K562 (cell line): ENCODE data around the gene TADA1. TPM values are rescaled to one million over a fixed set of nuclear protein-coding genes. Genes with fewer than 3 reads are reported as not detected.

Source experiments
- ATAC-seq: fragments of 200-7000 bp; cut with Tn5 transposase; 3 replicates; pipeline ENCODE4 v1.9.1; 2020; ENCODE audit warnings: moderate library complexity
- BruUV-seq: library from RNA; stranded (reverse); fragments of 400-500 nt; replicated peaks from 2 replicates; lab custom pipeline; 2021; lab: Mats Ljungman, UMichigan
- CTCF ChIA-PET: fragments of 300-600 bp; formaldehyde crosslinking; extraction: SDS; loops from one replicate; lab custom pipeline; 2021; ENCODE audit warnings: low intra/inter-chr PET ratio; lab: Yijun Ruan, JAX
- POLR2A ChIA-PET: fragments of 300-600, 350-650 bp; sonication (Branson Sonifier 250); formaldehyde crosslinking; extraction: SDS; loops from one replicate; lab custom pipeline; 2021; ENCODE audit warnings: antibody characterized with exemption, inconsistent platforms; lab: Yijun Ruan, JAX
- DNase-seq, 4 experiments: peaks; one replicate each; pipeline versions ENCODE4 v3.0.0 to v3.0.0-alpha.2; 2011 to 2018; ENCODE audit warnings: low spot score in 3 of 4, mixed read lengths in 3 of 4; ENCODE audit errors: extremely low read depth in 1 of 4
- FAIRE-seq: peaks from 2 replicates; lab custom pipeline; 2011; peaks lifted over from hg19 to GRCh38; lab: Jason Lieb, UNC
- H2AFZ ChIP-seq: 2 replicates; pipeline ENCODE4 v1.6.0; 2011; ENCODE audit warnings: low read depth, low read length, control low read depth, inconsistent platforms
- H3K27ac ChIP-seq: fragments of 200-600 bp; 3 replicates; pipeline ENCODE4 v1.8.0; 2011; ENCODE audit warnings: low read depth, mild to moderate bottlenecking, control low read depth, inconsistent platforms, low read length, moderate library complexity, mixed read lengths; ENCODE audit errors: extremely low read depth
- H3K27me3 ChIP-seq, 2 experiments: fragments of 300-600 bp in 1 of 2; 2 replicates in 1 of 2; 3 replicates in 1 of 2; pipeline versions ENCODE4 v1.6.0 to v1.8.0; 2011; ENCODE audit warnings: inconsistent platforms in 2 of 2, low read length in 2 of 2, mild to moderate bottlenecking in 1 of 2, mixed read lengths in 1 of 2, moderate library complexity in 1 of 2; ENCODE audit not compliant: control insufficient read depth in 2 of 2, insufficient read depth in 2 of 2
- H3K36me3 ChIP-seq: fragments of 300-600 bp; 3 replicates; pipeline ENCODE4 v1.8.0; 2011; ENCODE audit warnings: mild to moderate bottlenecking, low read length, inconsistent platforms; ENCODE audit not compliant: control insufficient read depth, insufficient read depth
- H3K4me1 ChIP-seq, 2 experiments: fragments of 200-600 bp in 1 of 2; replicated peaks in 1 of 2; 2 replicates in 1 of 2; 3 replicates in 1 of 2; pipeline versions ENCODE4 v1.5.1 to v1.8.0; 2011; ENCODE audit warnings: inconsistent platforms in 2 of 2, low read length in 2 of 2, mild to moderate bottlenecking in 1 of 2, mixed read lengths in 1 of 2, moderate library complexity in 1 of 2; ENCODE audit not compliant: control insufficient read depth in 2 of 2, insufficient read depth in 2 of 2
- H3K4me2 ChIP-seq: 2 replicates; pipeline ENCODE4 v1.6.1; 2011; ENCODE audit warnings: low read length, control low read depth, inconsistent platforms, mixed read lengths; ENCODE audit not compliant: insufficient read depth
- H3K4me3 ChIP-seq: fragments of 200-600 bp; sonication (generic), shearing (Covaris generic); 2 replicates; pipeline ENCODE4 v1.5.1; 2016; ENCODE audit warnings: control low read depth, inconsistent platforms
- H3K79me2 ChIP-seq: fragments of 200-600 bp; 3 replicates; pipeline ENCODE4 v1.8.0; 2011; ENCODE audit warnings: low read length, inconsistent platforms; ENCODE audit not compliant: control insufficient read depth, insufficient read depth
- H3K9ac ChIP-seq, 2 experiments: 2 replicates each; pipeline versions ENCODE4 v1.6.0 to v1.6.1; 2011; ENCODE audit warnings: low read depth in 2 of 2, low read length in 2 of 2, control low read depth in 1 of 2, inconsistent platforms in 1 of 2, mild to moderate bottlenecking in 1 of 2, mixed read lengths in 1 of 2; ENCODE audit not compliant: insufficient read depth in 1 of 2
- H3K9me1 ChIP-seq: one replicate; pipeline ENCODE4 v1.6.0; 2011; ENCODE audit warnings: inconsistent platforms, mild to moderate bottlenecking, low read length, moderate library complexity; ENCODE audit not compliant: control insufficient read depth, insufficient read depth
- H3K9me3 ChIP-seq: replicated peaks from 2 replicates; pipeline ENCODE4 v1.5.1; 2011; ENCODE audit warnings: low read depth, low read length, inconsistent platforms; ENCODE audit not compliant: control insufficient read depth, insufficient read depth
- H4K20me1 ChIP-seq: replicated peaks from 2 replicates; pipeline ENCODE4 v1.6.1; 2011; ENCODE audit warnings: low read length, inconsistent platforms, mixed read lengths; ENCODE audit not compliant: control insufficient read depth, insufficient read depth
- ARID1B ChIP-seq: fragments of 450-650 bp; IDR thresholded peaks from 2 replicates; pipeline ENCODE4 v1.6.1; 2016; ENCODE audit warnings: antibody characterized with exemption, mild to moderate bottlenecking, inconsistent platforms
- BCOR ChIP-seq: fragments of 450-650 bp; IDR thresholded peaks from 2 replicates; pipeline ENCODE4 v1.6.1; 2016
- BDP1 ChIP-seq: IDR thresholded peaks from 3 replicates; pipeline ENCODE4 v1.6.1; 2011; ENCODE audit not compliant: insufficient read length, insufficient read depth
- CEBPB ChIP-seq: fragments of 450-650 bp; IDR thresholded peaks from 2 replicates; pipeline ENCODE4 v1.6.1; 2016; ENCODE audit warnings: missing genetic modification characterization, missing compliant biosample characterization
- CEBPG ChIP-seq, 3 experiments: fragments of 200-800 bp in 1 of 3; sonication (Bioruptor generic) in 1 of 3; sonication (generic) in 1 of 3; formaldehyde crosslinking in 1 of 3; IDR thresholded peaks in 2 of 3; conservative IDR thresholded peaks in 1 of 3; 2 replicates each; pipeline versions ENCODE4 v1.6.1 to v1.8.0; 2016 to 2022; ENCODE audit warnings: missing compliant biosample characterization in 2 of 3, missing genetic modification characterization in 2 of 3, mild to moderate bottlenecking in 1 of 3, missing genetic modification reagents in 1 of 3
- CEBPZ ChIP-seq: fragments of 150-350 bp; IDR thresholded peaks from 2 replicates; pipeline ENCODE4 v1.6.1; 2014; ENCODE audit warnings: low read depth, mild to moderate bottlenecking, low read length, borderline replicate concordance
- FOXA3 ChIP-seq, 2 experiments: fragments of 450-650 bp in 1 of 2; sonication (generic) in 1 of 2; formaldehyde crosslinking; IDR thresholded peaks in 1 of 2; conservative IDR thresholded peaks in 1 of 2; 2 replicates each; pipeline versions ENCODE4 v1.4.0 to v1.8.0; 2020 to 2022; ENCODE audit warnings: mild to moderate bottlenecking in 2 of 2, missing genetic modification reagents in 1 of 2
- HDAC1 ChIP-seq, 2 experiments: fragments of 450-650 bp; IDR thresholded peaks; 2 replicates each; pipeline ENCODE4 v1.6.1; 2016 to 2017; ENCODE audit warnings: inconsistent platforms in 1 of 2, mild to moderate bottlenecking in 1 of 2, moderate library complexity in 1 of 2
- PCBP2 ChIP-seq: fragments of 200-400 bp; formaldehyde crosslinking; IDR thresholded peaks from 2 replicates; pipeline ENCODE4 v1.6.1; 2018; ENCODE audit warnings: low read length, low read depth, mild to moderate bottlenecking, moderate library complexity; ENCODE audit not compliant: poor library complexity, severe bottlenecking
- SNIP1 ChIP-seq: fragments of 450-650 bp; IDR thresholded peaks from 2 replicates; pipeline ENCODE4 v1.7.1; 2017; ENCODE audit warnings: low read depth, mild to moderate bottlenecking
- SRF ChIP-seq, 2 experiments: fragments of 250-450, 450-650 bp in 1 of 2; sonication (Bioruptor Pico) in 1 of 2; sonication (generic) in 1 of 2; formaldehyde crosslinking; IDR thresholded peaks; 2 replicates each; pipeline versions ENCODE4 v1.5.0 to v1.5.1; 2020 to 2022; ENCODE audit warnings: mild to moderate bottlenecking in 1 of 2, missing genetic modification reagents in 1 of 2
- YBX1 ChIP-seq: fragments of 450-650 bp; IDR thresholded peaks from 2 replicates; pipeline ENCODE4 v1.7.1; 2016; ENCODE audit warnings: mild to moderate bottlenecking
- ZFP1 ChIP-seq: fragments of 450-650 bp; formaldehyde crosslinking; IDR thresholded peaks from 2 replicates; pipeline ENCODE4 v1.4.0; 2020; ENCODE audit warnings: mild to moderate bottlenecking, mixed read lengths
- ZNF445 ChIP-seq: fragments of 250-450 bp; sonication (Bioruptor Pico); IDR thresholded peaks from 2 replicates; pipeline ENCODE4 v1.4.0; 2020; ENCODE audit warnings: low read depth, mild to moderate bottlenecking, moderate library complexity
- ZNF655 ChIP-seq: fragments of 250-450 bp; sonication (Bioruptor Pico); IDR thresholded peaks from 2 replicates; pipeline ENCODE4 v1.5.0; 2021
- ZNF764 ChIP-seq: fragments of 250-450 bp; sonication (Bioruptor Pico); IDR thresholded peaks from 2 replicates; pipeline ENCODE4 v1.4.0; 2020; ENCODE audit warnings: low read depth, mild to moderate bottlenecking, moderate library complexity
- WGBS: fragments of 100-300 bp; shearing (Covaris generic); methylation state at CpG from one replicate; pipeline ENCODE4 v1.1.6; 2016; ENCODE audit warnings: low coverage, mixed read lengths; ENCODE audit not compliant: insufficient coverage; ENCODE audit errors: missing lambda C conversion rate; 5-methylcytosine and 5-hydroxymethylcytosine counted together
- in situ Hi-C: fragments of 300-500 bp; cut with MboI; formaldehyde crosslinking; loops from 4 replicates; pipeline ENCODE4 v1.15.0; 2018; ENCODE audit warnings: inconsistent platforms, mixed read lengths
- intact Hi-C: fragments of 100-400 bp; cut with micrococcal nuclease; formaldehyde crosslinking; loops from 2 replicates; pipeline ENCODE4 v1.14.2; 2022
- polyA plus RNA-seq, 8 experiments: library from polyadenylated mRNA; depleted of rRNA in 4 of 8; stranded (reverse) in 5 of 8; unstranded in 3 of 8; fragments of >200 nt; fragmentation: Nextera tagmentation in 2 of 8; fragmentation: Illumina TruSeq in 1 of 8; extraction: Ambion mirVana in 2 of 8; extraction: Trizol in 1 of 8; gene quantifications; 2 replicates each; pipeline versions ENCODE4 v1.2.1 to v1.2.3, GENCODE V29; 2011 to 2014; ENCODE audit warnings: inconsistent platforms in 1 of 8, missing spikeins in 1 of 8
- total RNA-seq, 7 experiments: library from RNA; depleted of rRNA in 6 of 7; stranded (reverse); fragments of >200 nt in 6 of 7; fragmentation: Illumina TruSeq in 2 of 7; extraction: Trizol in 2 of 7; gene quantifications; 2 replicates each; pipeline versions ENCODE4 v1.2.1 to v1.2.3, GENCODE V29; 2011 to 2021; ENCODE audit warnings: low replicate concordance in 1 of 7

The TADA1 gene
- total and polyA plus RNA-seq, 9 of the 15 experiments (the other 6 are each of a cell fraction or from before 2014, with no cell fraction given), result 15.9 to 76.5 (median 28.7) TPM

GRCh38 chr1:166843769-166844596 lies 32.1 kb downstream of the TADA1 start:
- Histone ChIP-seq H3K9me1 (no peaks in the 10 kb centered on the region), H3K4me2 (no peak overlapping the region), H3K79me2 (peaks cover 24% of the 10 kb centered on the region), H2AFZ (no peak overlapping the region), H3K36me3 (peaks cover 83% of the 10 kb centered on the region), H3K4me3 (no peak overlapping the region), H3K9ac (peak overlapping the region in 1 of 2 experiments; percentile 59; a peak in 2 of 4 replicates), H3K27me3 (no peaks in the 10 kb centered on the region), H4K20me1 (peaks cover 20% of the 10 kb centered on the region; the same call in 1 of the 2 replicates), H3K4me1 (peaks cover 16 to 17% of the 10 kb centered on the region in 2 experiments), H3K9me3 (no peaks in the 10 kb centered on the region), H3K27ac (no peak overlapping the region)
- DNase-seq (no peak), FAIRE-seq (no peak), ATAC-seq (no peak)
- no TSS peak for BruUV-seq
- intact Hi-C loops (no loop called here), in situ Hi-C loops (no loop called here)
- WGBS, result 92% methylated on average over 7 of the region's 7 CpGs
- ChIA-PET CTCF (no interaction called here), POLR2A (interaction anchor here (0.8 to 1.0 kb wide), 2 partner anchors 19 to 32 kb away, joined by 3 to 4 read pairs; partner anchors contain the start of gene TADA1)
- TF ChIP-seq BDP1 (no peak), CEBPG (CRISPR knock-in tag; IDR thresholded peaks at IDR 0.05) (no peak), CEBPG (tag; conservative IDR thresholded peaks at IDR 0.05 in 1 of 2, IDR thresholded peaks at IDR 0.05 in 1 of 2) (no peak), CEBPB (tag) (no peak), BCOR (no peak), PCBP2 (no peak), HDAC1 (IDR thresholded peaks at IDR 0.05) (no peak), ZFP1 (CRISPR knock-in tag) (no peak), ZNF655 (CRISPR knock-in tag) (no peak), SNIP1 (no peak), ZNF764 (no peak), CEBPZ (no peak), FOXA3 (CRISPR knock-in tag; conservative IDR thresholded peaks at IDR 0.05 in 1 of 2, IDR thresholded peaks at IDR 0.05 in 1 of 2) (no peak), YBX1 (no peak), SRF (CRISPR knock-in tag; IDR thresholded peaks at IDR 0.05) (no peak), ARID1B (no peak), ZNF445 (no peak)
